ENCODE measurements around the gene ATRN.

ATRN gene

GRCh38 chr20:3631534-3631933 is 160.7 kb downstream of the ATRN start:
- no peak for FAIRE-seq

GRCh38 chr20:3632311-3633004 is 161.6 kb downstream of the ATRN start:
- no peak for FAIRE-seq

GRCh38 chr20:3633913-3634478 is 163.2 kb downstream of the ATRN start:
- no peak for FAIRE-seq

GRCh38 chr20:3635346-3635745 is 164.5 kb downstream of the ATRN start:
- no peak for FAIRE-seq

- FAIRE-seq, result no peak
Observed at GRCh38 chr20:3640259-3640658, 169.4 kb downstream of the ATRN start.

- no peak for FAIRE-seq
Observed at GRCh38 chr20:3645309-3646066, 174.7 kb downstream of the ATRN start.

- FAIRE-seq, result no peak
Observed at GRCh38 chr20:3646067-3646440, 175.2 kb downstream of the ATRN start.

GRCh38 chr20:3646651-3647050 is 175.8 kb downstream of the ATRN start:
- no peak for FAIRE-seq

- no peak for FAIRE-seq
Observed at GRCh38 chr20:3647473-3647872, 176.7 kb downstream of the ATRN start.

- no peak for FAIRE-seq
Observed at GRCh38 chr20:3648951-3649350, 178.1 kb downstream of the ATRN start.

GRCh38 chr20:3651204-3651962 is 180.6 kb downstream of the ATRN start:
- no peak for FAIRE-seq

GRCh38 chr20:3652221-3652620 is 181.4 kb downstream of the ATRN start:
- FAIRE-seq, result no peak

GRCh38 chr20:3652676-3653596 is 182.1 kb downstream of the ATRN start:
- no peak for FAIRE-seq

GRCh38 chr20:3653921-3654320 is 183.1 kb downstream of the ATRN start:
- no peak for FAIRE-seq

- no peak for FAIRE-seq
Observed at GRCh38 chr20:3654326-3655130, 183.7 kb downstream of the ATRN start.

GRCh38 chr20:3655131-3655405 is 184.2 kb downstream of the ATRN start:
- no peak for FAIRE-seq

GRCh38 chr20:3658019-3658715 is 187.3 kb downstream of the ATRN start:
- no peak for FAIRE-seq

GRCh38 chr20:3658716-3659491 is 188.1 kb downstream of the ATRN start:
- no peak for FAIRE-seq

- FAIRE-seq, result no peak
Observed at GRCh38 chr20:3659492-3660261, 188.9 kb downstream of the ATRN start.

Data from colon (tissue), 2 donors.